ACC112 (cell line): Measurements from ENCODE around the gene POLE4.

ENCODE experiments used
- H2AFZ ChIP-seq: fragments of 200-600 bp; sonication (generic); one replicate; pipeline ENCODE4 v1.6.0; 2017; ENCODE audit warnings: antibody characterized with exemption, low read length; ENCODE audit not compliant: unreplicated experiment
- H3K27ac ChIP-seq: fragments of 200-600 bp; sonication (generic); 2 replicates; pipeline ENCODE4 v1.5.1; 2014; ENCODE audit warnings: low read depth, mild to moderate bottlenecking, antibody characterized with exemption, low read length, moderate library complexity
- H3K27me3 ChIP-seq: fragments of 200-600 bp; sonication (generic); 2 replicates; pipeline ENCODE4 v1.6.1; 2014; ENCODE audit warnings: mild to moderate bottlenecking, antibody characterized with exemption, low read length, moderate library complexity, mixed read lengths; ENCODE audit not compliant: insufficient read depth
- H3K36me3 ChIP-seq: fragments of 200-600 bp; sonication (generic); 2 replicates; pipeline ENCODE4 v1.6.1; 2016; ENCODE audit warnings: mild to moderate bottlenecking, antibody characterized with exemption, low read length, moderate library complexity, mixed read lengths; ENCODE audit not compliant: insufficient read depth
- H3K4me1 ChIP-seq: fragments of 200-600 bp; sonication (generic); one replicate; pipeline ENCODE4 v1.6.1; 2016; ENCODE audit warnings: low read length, mixed read lengths; ENCODE audit not compliant: insufficient read depth, unreplicated experiment, control insufficient read depth
- H3K4me3 ChIP-seq: fragments of 200-600 bp; sonication (generic); 2 replicates; pipeline ENCODE4 v1.5.1; 2014; ENCODE audit warnings: mild to moderate bottlenecking, low read depth, low read length
- H3K79me2 ChIP-seq: fragments of 200-600 bp; sonication (generic); one replicate; pipeline ENCODE4 v1.6.0; 2016; ENCODE audit warnings: low read length; ENCODE audit not compliant: control insufficient read depth, unreplicated experiment, insufficient read depth

POLE4 gene

DNA sequence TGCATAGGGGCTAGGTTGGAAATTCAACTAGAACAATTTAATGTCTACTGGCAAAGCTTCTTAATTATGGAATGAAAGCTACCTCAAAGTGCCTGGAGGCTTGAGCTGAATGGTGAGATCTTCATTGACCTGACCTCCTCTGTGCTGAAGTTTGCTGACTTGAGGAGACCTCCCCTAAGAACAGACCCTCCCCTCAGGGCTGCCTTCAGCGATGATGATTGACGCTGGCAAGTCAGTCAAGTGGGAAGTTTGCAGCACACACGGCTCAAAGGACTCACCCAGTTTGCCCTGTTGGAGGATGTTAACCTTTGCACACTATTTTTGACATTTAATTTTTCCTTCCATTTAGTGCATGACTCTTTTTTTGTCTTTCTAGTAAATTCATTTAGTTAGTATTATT is 17.2 kb upstream of the POLE4 start:
- H3K4me3 ChIP-seq: no peak overlapping the region
- H3K27me3 ChIP-seq: no peaks in the 10 kb centered on the region
- no peak overlapping the region for H2AFZ ChIP-seq
- no peaks in the 10 kb centered on the region for H3K36me3 ChIP-seq
- peaks cover 20% of the 10 kb centered on the region for H3K4me1 ChIP-seq
- H3K79me2 ChIP-seq: peaks cover 2% of the 10 kb centered on the region
- H3K27ac ChIP-seq: no peak overlapping the region

DNA sequence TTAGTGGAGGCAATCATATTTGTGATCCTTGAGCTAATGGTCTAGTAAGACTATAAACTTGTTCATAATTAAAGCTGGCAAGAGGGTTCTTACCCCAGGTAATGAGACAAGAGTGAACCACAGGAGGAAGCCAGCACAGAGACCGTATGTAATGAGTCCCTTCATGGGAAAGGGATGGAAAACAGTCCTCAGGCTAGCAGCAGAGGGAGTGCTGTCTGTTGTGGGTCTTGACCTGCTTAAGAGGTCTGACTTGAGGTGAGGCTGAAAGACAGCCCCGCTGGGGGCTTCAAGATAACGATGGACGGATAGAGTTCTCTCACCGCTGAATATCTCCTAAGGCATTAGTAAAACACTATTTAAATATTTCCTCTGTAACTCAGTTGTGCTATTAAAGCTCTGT is 16.2 kb upstream of the POLE4 start:
- Histone ChIP-seq H3K27ac (no peak overlapping the region), H2AFZ (no peak overlapping the region), H3K79me2 (peaks cover 2% of the 10 kb centered on the region), H3K4me3 (no peak overlapping the region), H3K27me3 (no peaks in the 10 kb centered on the region), H3K36me3 (no peaks in the 10 kb centered on the region), H3K4me1 (peaks cover 21% of the 10 kb centered on the region)

DNA sequence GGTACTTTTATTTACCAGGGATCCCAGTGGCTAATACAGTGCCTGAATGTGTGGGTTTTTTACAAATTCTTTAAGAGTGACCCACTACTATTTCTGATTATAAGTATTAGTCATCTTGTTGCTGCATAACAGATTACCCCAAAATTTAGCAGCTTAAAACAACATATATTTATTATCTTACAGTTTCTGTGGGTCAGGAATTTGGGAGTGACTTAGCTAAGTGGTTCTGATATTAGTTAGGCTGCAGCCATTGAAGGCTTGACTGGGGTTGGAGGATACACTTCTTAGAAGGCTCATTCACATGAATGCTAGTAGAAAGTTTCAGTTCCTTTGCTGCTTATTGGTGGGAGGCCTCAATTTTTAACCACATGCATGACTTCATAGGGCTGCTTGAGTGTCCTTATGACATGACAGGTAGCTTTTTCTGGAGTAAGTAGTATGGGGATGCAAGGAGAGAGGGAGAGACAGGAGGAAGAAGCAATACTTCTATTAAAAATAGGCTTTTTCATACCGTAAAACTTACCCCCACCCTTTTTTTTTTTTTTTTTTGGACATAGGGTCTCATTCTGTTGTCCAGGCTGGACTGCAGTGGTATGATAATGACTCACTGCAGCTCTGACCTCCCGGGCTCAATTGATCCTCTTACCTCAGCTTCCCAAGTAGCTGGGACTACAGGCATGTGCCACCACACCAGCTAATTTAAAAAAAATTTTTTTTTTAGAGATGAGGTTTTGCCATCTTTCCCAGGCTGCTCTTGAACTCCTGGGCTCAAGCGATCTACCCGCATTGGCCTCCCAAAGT is 13.3 kb upstream of the POLE4 start:
- H3K27ac ChIP-seq: peak overlapping the region; percentile 70
- no peak overlapping the region for H3K4me3 ChIP-seq
- peaks cover 7% of the 10 kb centered on the region for H3K79me2 ChIP-seq
- peak overlapping the region; percentile 30 for H2AFZ ChIP-seq
- H3K27me3 ChIP-seq: no peaks in the 10 kb centered on the region
- peaks cover 21% of the 10 kb centered on the region for H3K4me1 ChIP-seq
- no peaks in the 10 kb centered on the region for H3K36me3 ChIP-seq

DNA sequence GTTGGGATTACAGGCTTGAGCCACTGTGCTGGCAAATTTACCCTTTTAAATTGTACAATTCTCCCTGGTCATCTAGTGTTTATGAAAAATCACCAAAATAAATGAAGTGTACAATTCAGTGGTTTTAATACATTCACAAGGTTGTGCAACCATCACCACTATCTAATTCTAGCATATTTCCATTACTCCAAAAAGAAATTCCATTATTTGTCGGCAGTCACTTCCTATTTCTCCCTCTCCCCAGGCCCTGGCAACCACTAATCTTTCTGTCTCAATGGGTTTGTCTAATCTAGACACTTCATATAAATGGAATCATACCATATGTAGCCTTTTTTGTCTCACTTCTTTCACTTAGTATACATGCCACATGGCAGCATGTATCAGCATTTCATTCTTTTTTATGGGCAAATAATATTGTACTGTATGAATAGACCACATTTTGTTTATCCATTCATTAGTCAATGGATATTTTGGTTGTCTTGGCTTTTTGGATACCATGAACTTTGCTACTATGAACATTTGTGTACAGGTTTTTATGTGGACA is 12.6 kb upstream of the POLE4 start:
- Histone ChIP-seq H3K79me2 (peaks cover 11% of the 10 kb centered on the region), H3K27me3 (no peaks in the 10 kb centered on the region), H2AFZ (peak overlapping the region; percentile 30), H3K27ac (peak overlapping the region; percentile 70), H3K4me1 (peaks cover 21% of the 10 kb centered on the region), H3K36me3 (no peaks in the 10 kb centered on the region), H3K4me3 (no peak overlapping the region; the same call in 1 of the 2 replicates)

DNA sequence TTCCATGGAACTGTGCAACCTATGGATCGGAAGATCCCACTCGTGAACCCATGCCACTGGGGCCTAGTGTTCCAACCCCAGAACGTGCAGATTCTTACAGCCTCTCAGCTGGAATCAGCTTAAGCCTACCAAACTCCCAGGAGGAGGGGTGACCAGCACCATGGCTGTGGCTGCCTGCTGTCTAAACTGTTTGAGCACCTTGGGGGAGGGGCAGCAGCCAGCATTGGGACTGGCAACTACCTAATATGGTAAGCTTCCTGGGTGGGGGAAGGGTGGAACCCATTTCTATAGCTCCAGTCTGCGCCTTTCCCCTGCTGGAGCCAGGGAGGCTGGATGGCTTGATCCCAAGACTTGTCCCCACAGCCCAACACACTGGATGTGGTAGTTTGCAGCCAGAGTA is 10.7 kb upstream of the POLE4 start:
- Histone ChIP-seq H3K79me2 (peaks cover 11% of the 10 kb centered on the region), H3K4me1 (peaks cover 21% of the 10 kb centered on the region), H3K27me3 (no peaks in the 10 kb centered on the region), H3K36me3 (0 out of 2 replicates have a peak, but pooled peaks cover 3% of the 10 kb centered on the region), H3K27ac (no peak overlapping the region), H2AFZ (no peak overlapping the region), H3K4me3 (no peak overlapping the region)

DNA sequence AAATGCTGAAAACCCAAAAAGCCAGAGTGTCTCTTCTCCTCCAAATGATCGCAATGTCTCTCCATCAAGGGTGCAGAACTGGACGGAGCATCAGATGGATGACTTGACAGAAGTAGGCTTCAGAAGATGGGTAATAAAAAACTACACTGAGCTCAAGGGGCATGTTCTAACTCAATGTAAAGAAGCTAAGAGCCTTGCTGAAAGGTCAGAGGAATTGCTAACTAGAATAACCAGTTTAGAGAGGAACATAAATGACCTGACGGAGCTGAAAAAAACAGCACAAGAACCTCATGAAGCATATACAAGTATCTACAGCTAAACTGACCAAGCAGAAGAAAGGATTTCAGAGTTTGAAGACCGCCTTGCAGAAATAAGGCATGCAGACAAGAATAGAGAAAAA is 9.7 kb upstream of the POLE4 start:
- peaks cover 9% of the 10 kb centered on the region; the same call in 1 of the 2 replicates for H3K36me3 ChIP-seq

DNA sequence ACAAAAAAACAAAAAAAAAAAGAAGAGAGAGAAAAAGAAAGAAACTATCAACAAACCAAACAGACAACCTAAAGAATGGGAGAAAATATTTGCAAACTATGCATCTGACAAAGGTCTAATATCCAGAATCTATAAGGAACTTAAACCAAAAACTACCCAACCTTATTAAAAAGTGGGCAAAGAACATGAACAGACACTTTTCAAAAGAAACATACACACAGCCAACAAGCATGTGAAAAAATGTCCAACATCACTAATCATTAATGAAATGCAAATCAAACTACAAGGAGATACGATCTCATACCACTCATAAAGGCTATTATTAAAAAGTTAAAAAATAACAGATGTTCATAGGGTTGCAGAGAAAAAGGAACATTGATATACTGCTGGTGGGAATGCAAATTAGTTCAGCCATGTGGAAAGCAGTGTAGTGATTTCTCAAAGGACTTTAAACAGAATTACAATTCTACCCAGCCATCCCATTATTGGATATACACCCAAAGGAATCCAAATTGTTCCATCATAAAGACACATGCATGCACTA is 7.2 kb upstream of the POLE4 start:
- peaks cover 1% of the 10 kb centered on the region for H3K4me1 ChIP-seq
- no peaks in the 10 kb centered on the region for H3K27me3 ChIP-seq
- no peak overlapping the region for H3K4me3 ChIP-seq
- H3K27ac ChIP-seq: no peak overlapping the region
- H2AFZ ChIP-seq: no peak overlapping the region
- peaks cover 9% of the 10 kb centered on the region for H3K79me2 ChIP-seq
- peaks cover 14% of the 10 kb centered on the region; the same call in 1 of the 2 replicates for H3K36me3 ChIP-seq

More for the DNA sequence above, 9.7 kb upstream of the POLE4 start:
- peaks cover 10% of the 10 kb centered on the region for H3K79me2 ChIP-seq
- no peak overlapping the region for H2AFZ ChIP-seq
- H3K27me3 ChIP-seq: no peaks in the 10 kb centered on the region
- H3K4me3 ChIP-seq: no peak overlapping the region
- H3K4me1 ChIP-seq: peaks cover 21% of the 10 kb centered on the region
- H3K27ac ChIP-seq: no peak overlapping the region

DNA sequence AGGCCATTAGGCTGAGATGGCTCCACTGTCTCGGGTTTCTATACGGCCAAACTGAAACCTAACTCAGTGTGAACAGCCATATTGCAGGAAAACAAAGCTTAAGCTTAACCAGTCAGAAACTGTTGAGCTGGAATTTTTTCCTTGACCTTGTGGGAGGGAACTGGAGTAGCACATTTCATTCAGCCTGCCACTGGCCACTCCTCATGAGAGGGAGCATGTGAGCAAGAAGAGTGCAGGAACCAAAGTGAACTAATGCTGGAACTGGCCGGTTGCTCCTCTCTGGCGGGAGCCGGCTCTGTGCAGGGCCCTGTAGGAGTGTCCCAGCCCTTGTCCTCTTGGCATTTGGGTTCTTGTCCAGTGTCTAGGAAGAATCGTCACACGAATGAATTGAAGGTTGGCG is 5.9 kb upstream of the POLE4 start:
- Histone ChIP-seq H3K27ac (no peak overlapping the region), H3K27me3 (no peaks in the 10 kb centered on the region), H2AFZ (no peak overlapping the region), H3K79me2 (peaks cover 16% of the 10 kb centered on the region), H3K36me3 (peaks cover 14% of the 10 kb centered on the region; the same call in 1 of the 2 replicates), H3K4me1 (peaks cover 6% of the 10 kb centered on the region), H3K4me3 (no peak overlapping the region)

DNA sequence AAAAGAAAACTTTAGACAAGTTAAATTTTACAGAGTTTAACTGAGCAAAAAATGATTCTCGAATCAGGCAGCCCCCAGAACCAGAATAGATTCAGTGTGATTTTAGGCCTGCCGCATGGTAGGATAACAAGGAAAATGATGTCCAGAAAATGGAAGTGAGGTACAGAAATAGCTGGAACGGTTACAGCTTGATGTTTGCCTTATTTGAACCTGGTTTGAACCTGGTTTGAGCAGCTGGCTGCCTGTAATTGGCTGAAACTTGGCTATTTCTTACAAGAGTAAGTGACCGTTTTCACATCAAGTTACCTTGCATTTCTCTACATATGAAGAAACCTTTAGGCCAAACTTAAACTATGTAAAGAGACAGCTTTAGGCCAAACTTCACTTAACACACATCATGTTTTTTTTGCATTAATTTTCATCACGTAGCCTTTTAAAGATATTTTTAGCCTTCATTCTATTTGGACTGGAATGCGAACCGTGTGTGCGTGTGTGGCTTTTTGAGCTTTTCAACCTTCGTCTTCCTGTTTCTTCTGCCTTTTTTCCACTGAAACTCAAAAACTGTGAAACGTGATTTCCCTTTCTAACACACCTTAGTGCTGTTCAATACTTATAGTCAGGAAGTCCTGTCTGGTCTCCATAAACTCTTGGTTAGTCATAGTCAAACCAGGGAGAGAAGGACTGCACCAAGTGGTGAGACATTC is 4.5 kb upstream of the POLE4 start:
- Histone ChIP-seq H2AFZ (no peak overlapping the region), H3K27ac (no peak overlapping the region), H3K36me3 (peaks cover 14% of the 10 kb centered on the region; the same call in 1 of the 2 replicates), H3K79me2 (peaks cover 12% of the 10 kb centered on the region), H3K4me1 (peaks cover 7% of the 10 kb centered on the region), H3K27me3 (no peaks in the 10 kb centered on the region), H3K4me3 (no peak overlapping the region)

DNA sequence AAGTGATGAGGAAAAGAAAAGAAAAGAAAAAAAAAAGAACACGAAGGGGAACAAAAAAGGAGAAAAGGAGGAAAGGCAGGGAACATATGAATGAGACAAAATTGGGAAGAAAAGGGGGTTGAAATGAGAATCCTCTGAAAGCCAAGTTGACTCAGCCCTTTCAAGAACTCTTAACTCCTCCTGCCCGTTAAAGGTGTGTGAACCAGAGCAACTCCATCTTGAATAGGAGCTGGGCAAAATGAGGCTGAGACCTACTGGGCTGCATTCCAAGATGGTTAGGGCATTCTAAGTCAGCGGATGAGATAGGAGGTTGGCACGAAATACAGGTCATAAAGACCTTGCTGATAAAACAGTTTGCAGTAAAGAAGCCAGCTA is 4.0 kb upstream of the POLE4 start:
- Histone ChIP-seq H3K4me3 (no peak overlapping the region), H3K4me1 (peaks cover 12% of the 10 kb centered on the region), H2AFZ (no peak overlapping the region), H3K36me3 (peaks cover 14% of the 10 kb centered on the region; the same call in 1 of the 2 replicates), H3K27ac (no peak overlapping the region), H3K27me3 (no peaks in the 10 kb centered on the region), H3K79me2 (peaks cover 12% of the 10 kb centered on the region)
